Psoas muscle (tissue), 8 donors: Measurements from ENCODE around the gene SPAG16. TPM values are rescaled to one million over a fixed set of nuclear protein-coding genes. Genes with fewer than 3 reads are reported as not detected.

Source experiments
- ATAC-seq, 4 donors: fragments of 200-7000 bp; cut with Tn5 transposase; one replicate each; pipeline ENCODE4 v1.9.1; 2020; ENCODE audit warnings: moderate library complexity in 3 of 4, mild to moderate bottlenecking in 2 of 4
- DNase-seq, 2 donors: peaks; one replicate each; pipeline ENCODE4 v3.0.0-alpha.2; 2020
- H3K27ac ChIP-seq: fragments of 200-600 bp; one replicate; pipeline ENCODE4 v1.8.0; 2022
- H3K27me3 ChIP-seq, 3 donors: fragments of 200-600 bp in 1 of 3; one replicate each; pipeline versions ENCODE4 v1.6.1 to v1.8.0; 2013 to 2022; ENCODE audit warnings: low read length in 2 of 3, mild to moderate bottlenecking in 2 of 3, moderate library complexity in 1 of 3; ENCODE audit not compliant: insufficient read depth in 3 of 3
- H3K36me3 ChIP-seq, 2 donors: fragments of 200-600 bp in 1 of 2; one replicate each; pipeline versions ENCODE4 v1.6.1 to v1.8.0; 2013 to 2022; ENCODE audit warnings: low read depth in 1 of 2, mild to moderate bottlenecking in 1 of 2, moderate library complexity in 1 of 2; ENCODE audit not compliant: insufficient read depth in 1 of 2
- H3K4me1 ChIP-seq: fragments of 200-600 bp; one replicate; pipeline ENCODE4 v1.8.0; 2022
- H3K4me3 ChIP-seq: fragments of 200-600 bp; one replicate; pipeline ENCODE4 v1.8.0; 2022; ENCODE audit warnings: mild to moderate bottlenecking
- H3K9me3 ChIP-seq: fragments of 200-600 bp; one replicate; pipeline ENCODE4 v1.8.0; 2022
- whole genome bisulfite sequencing, 3 donors: extraction: QIAGEN DNeasy Blood & Tissue Kit; methylation state at CpG; one replicate each; pipeline versions ENCODE4 v1.1.6 to v1.1.7; 2013; 5-methylcytosine and 5-hydroxymethylcytosine counted together
- intact Hi-C, 2 donors: fragments of 100-400 bp; cut with DNase I; formaldehyde crosslinking; loops; one replicate each; pipeline versions ENCODE4 v1.11.0 to v1.14.2; 2022
- polyA plus RNA-seq, 3 donors: library from polyadenylated mRNA; stranded (reverse); fragments of 200-250 nt; gene quantifications; one replicate each; pipeline ENCODE4 v1.2.3, GENCODE V29; 2013
- total RNA-seq, 4 donors: library from RNA; stranded (reverse); fragmentation: NEBNext Ultra II Directional in 2 of 4; extraction: Animal tissue kit (Norgen Biotek cat#: 25700) in 2 of 4; gene quantifications; one replicate each; pipeline versions ENCODE4 v1.2.1 to v1.2.4, GENCODE V29; 2021 to 2023
- TF ChIP-seq, protein P1 (sequence below): fragments of 200-600 bp; IDR thresholded peaks from one replicate; pipeline ENCODE4 v1.8.0; 2022; ENCODE audit warnings: antibody characterized with exemption
- donor health status: healthy with polysubstance abuse.
- donor health status: DM: no; HTN: no; CAD: no; lungs with moderate emphysema.
- donor health status: Bipolar disorder and iron deficiency.
- donor health status: healthy.
- donor health status: DM: yes; HTN: yes; CAD: no.
- donor health status: DM: no; HTN: no; CAD: no.
- donor health status: DM: no; HTN: no; CAD: no.
- donor health status: DM: yes; HTN: yes; CAD: no.

SPAG16 gene
- total and polyA plus RNA-seq, 7 donors, result 1.6 to 8.7 (median 4.3) TPM

DNA sequence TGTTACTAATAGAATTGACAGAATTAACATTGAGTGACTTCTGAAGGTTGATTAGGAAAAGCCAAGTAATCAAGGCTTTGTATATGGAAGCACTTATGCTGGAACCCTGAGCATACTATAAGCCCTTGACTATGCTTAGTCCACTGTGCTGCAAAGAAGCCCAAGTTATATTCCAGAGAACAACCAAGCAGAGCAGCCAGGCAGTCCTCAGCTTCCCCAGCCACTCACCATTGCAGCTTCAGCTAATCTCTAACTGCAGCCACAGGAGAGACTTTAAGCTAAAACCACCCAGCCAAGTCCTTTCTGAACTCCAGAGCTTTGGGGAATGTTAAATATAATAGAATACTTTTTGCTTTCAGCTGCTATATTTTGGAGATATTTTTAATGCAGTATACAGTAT is 962.2 kb downstream of the SPAG16 start:
- TF ChIP-seq, protein P1, sequence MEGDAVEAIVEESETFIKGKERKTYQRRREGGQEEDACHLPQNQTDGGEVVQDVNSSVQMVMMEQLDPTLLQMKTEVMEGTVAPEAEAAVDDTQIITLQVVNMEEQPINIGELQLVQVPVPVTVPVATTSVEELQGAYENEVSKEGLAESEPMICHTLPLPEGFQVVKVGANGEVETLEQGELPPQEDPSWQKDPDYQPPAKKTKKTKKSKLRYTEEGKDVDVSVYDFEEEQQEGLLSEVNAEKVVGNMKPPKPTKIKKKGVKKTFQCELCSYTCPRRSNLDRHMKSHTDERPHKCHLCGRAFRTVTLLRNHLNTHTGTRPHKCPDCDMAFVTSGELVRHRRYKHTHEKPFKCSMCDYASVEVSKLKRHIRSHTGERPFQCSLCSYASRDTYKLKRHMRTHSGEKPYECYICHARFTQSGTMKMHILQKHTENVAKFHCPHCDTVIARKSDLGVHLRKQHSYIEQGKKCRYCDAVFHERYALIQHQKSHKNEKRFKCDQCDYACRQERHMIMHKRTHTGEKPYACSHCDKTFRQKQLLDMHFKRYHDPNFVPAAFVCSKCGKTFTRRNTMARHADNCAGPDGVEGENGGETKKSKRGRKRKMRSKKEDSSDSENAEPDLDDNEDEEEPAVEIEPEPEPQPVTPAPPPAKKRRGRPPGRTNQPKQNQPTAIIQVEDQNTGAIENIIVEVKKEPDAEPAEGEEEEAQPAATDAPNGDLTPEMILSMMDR, result no peak
- Histone ChIP-seq H3K27ac (no peak overlapping the region), H3K4me1 (no peaks in the 10 kb centered on the region), H3K9me3 (no peaks in the 10 kb centered on the region), H3K4me3 (no peak overlapping the region), H3K36me3 (no peaks in the 10 kb centered on the region), H3K27me3 (no peaks in the 10 kb centered on the region)
- DNase-seq (no peak), ATAC-seq (no peak)
- intact Hi-C loops, result no loop called here

DNA sequence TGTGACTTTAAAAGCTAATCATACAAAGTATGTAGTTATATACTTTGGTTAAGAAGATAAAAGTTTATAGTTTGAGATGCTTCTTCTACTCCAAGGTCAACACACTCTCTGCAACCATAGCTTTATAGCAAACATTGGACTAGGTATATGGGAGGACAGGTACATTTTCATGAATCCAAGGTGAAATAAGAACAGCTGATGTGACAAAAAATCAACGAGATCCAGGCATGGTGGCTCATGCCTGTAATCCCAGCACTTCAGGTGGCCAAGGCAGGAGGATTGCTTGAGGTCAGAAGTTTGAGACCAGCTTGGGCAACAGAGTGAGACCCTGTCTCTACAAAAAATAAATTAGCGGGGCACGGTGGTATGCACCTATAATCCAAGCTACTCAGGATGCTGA is 963.3 kb downstream of the SPAG16 start:
- TF ChIP-seq, protein P1, result no peak
- DNase-seq (no peak), ATAC-seq (no peak)
- Histone ChIP-seq H3K4me3 (no peak overlapping the region), H3K4me1 (no peaks in the 10 kb centered on the region), H3K27ac (no peak overlapping the region), H3K36me3 (no peaks in the 10 kb centered on the region), H3K27me3 (no peaks in the 10 kb centered on the region), H3K9me3 (no peaks in the 10 kb centered on the region)
- intact Hi-C loops, result no loop called here
- WGBS, 3 donors, result 83 to 93% (median 92%) methylated on average over 3 of the region's 3 CpGs

DNA sequence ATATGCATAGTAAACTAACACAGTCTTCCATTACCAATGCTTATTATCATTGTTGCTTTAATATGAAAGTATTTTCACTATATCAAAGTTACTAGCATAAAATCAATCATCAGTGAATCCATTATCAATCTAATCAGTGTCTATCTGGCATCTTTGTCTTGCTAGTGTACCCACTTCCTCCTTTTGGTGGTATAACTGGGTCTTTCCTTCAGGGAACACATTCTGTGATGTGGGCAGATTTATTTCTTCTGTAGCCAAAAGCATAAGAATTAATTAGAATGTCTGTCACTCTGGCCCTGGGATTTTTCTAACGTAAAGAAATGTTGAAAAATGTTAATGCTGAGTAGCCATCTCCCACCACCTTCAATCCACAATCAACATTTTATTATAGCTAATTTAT is 970.8 kb downstream of the SPAG16 start:
- Histone ChIP-seq H3K4me1 (no peaks in the 10 kb centered on the region), H3K4me3 (no peak overlapping the region), H3K27me3 (no peaks in the 10 kb centered on the region), H3K27ac (no peak overlapping the region), H3K9me3 (no peaks in the 10 kb centered on the region), H3K36me3 (no peaks in the 10 kb centered on the region)
- 69 to 83% (median 75%) methylated on average over 1 of the region's 1 CpG for WGBS, 3 donors
- intact Hi-C loops, result no loop called here
- ATAC-seq (no peak), DNase-seq (no peak)
- TF ChIP-seq, protein P1, result no peak

DNA sequence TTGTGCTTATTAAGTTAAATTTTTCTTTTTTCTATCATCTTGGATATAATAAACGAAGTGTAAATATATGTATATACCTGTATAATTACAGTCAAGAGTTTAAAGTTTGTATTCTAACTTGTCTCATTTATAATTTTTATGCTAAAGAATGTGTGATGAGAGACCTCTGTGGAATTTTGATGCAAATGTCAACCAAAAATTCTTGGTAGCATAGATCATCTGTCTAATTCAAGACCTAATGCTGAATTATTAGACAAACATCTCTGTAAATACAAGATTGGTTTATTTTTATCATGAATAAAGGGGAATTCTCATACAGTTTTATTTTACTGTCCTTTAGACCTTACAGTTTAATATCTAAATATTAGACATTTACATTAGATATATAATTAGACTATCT is 977.4 kb downstream of the SPAG16 start:
- Histone ChIP-seq H3K4me3 (no peak overlapping the region), H3K9me3 (no peaks in the 10 kb centered on the region), H3K27ac (no peak overlapping the region), H3K36me3 (no peaks in the 10 kb centered on the region), H3K27me3 (no peaks in the 10 kb centered on the region), H3K4me1 (no peaks in the 10 kb centered on the region)
- no peak for ATAC-seq
- TF ChIP-seq, protein P1, result no peak
- WGBS, 3 donors, result 74 to 86% (median 77%) methylated on average over 1 of the region's 1 CpG
- DNase-seq, result no peak
- intact Hi-C loops, result no loop called here

DNA sequence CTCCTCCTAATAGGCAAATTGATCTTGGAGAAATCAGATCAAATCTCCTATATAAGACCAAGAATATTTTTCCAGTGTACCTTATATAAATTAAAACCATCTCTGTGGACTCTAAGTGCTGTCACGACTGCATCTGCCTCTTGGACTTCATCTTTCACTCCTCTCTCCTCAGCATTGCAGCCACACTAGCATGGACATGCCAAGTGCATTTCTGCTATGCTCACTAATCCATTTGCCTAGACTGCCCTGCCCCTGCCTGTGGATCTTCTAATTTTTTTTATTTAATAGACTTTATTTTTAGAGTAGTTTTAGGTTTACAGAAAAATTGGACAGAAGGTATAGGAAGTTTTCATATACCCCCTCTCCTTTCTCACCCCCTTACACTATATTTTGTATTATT is 979.9 kb downstream of the SPAG16 start:
- TF ChIP-seq, protein P1, result no peak
- no peak for DNase-seq
- Histone ChIP-seq H3K27ac (no peak overlapping the region), H3K9me3 (peaks cover 7% of the 10 kb centered on the region), H3K36me3 (no peaks in the 10 kb centered on the region), H3K4me3 (no peak overlapping the region), H3K27me3 (no peaks in the 10 kb centered on the region), H3K4me1 (no peaks in the 10 kb centered on the region)
- intact Hi-C loops, result no loop called here
- ATAC-seq, result no peak
- 29 to 47% (median 33%) methylated on average over 1 of the region's 1 CpG for WGBS, 3 donors
